Spinal cord (tissue), 10 donors: Measurements from ENCODE around the gene CST3. TPM values are rescaled to one million over a fixed set of nuclear protein-coding genes. Genes with fewer than 3 reads are reported as not detected.
"Not testable (repeated sequence)": the region's sequence is repeated elsewhere in the genome, so short reads cannot be mapped to it uniquely, and the experiment has no call there.

Source experiments
- DNase-seq, 6 donors: peaks; one replicate each; pipeline versions ENCODE4 v3.0.0 to v3.0.0-alpha.2; 2013 to 2015; ENCODE audit warnings: low spot score in 6 of 6, low read depth in 4 of 6
- H3K27ac ChIP-seq: one replicate; pipeline ENCODE4 v1.5.1; 2013; ENCODE audit warnings: low read depth, low read length, control low read depth
- H3K27me3 ChIP-seq: one replicate; pipeline ENCODE4 v1.6.1; 2013; ENCODE audit warnings: low read length; ENCODE audit not compliant: control insufficient read depth, insufficient read depth
- H3K36me3 ChIP-seq: one replicate; pipeline ENCODE4 v1.6.1; 2013; ENCODE audit warnings: low read length; ENCODE audit not compliant: control insufficient read depth, insufficient read depth
- H3K4me1 ChIP-seq: one replicate; pipeline ENCODE4 v1.6.1; 2013; ENCODE audit warnings: low read length; ENCODE audit not compliant: control insufficient read depth, insufficient read depth
- H3K4me3 ChIP-seq: one replicate; pipeline ENCODE4 v1.5.1; 2013; ENCODE audit warnings: low read depth, low read length, control low read depth
- H3K9me3 ChIP-seq: one replicate; pipeline ENCODE4 v1.6.1; 2013; ENCODE audit warnings: low read length; ENCODE audit not compliant: control insufficient read depth, insufficient read depth
- WGBS: methylation state at CpG from one replicate; pipeline ENCODE4 v1.1.5; 2013; ENCODE audit warnings: missing lambda C conversion rate; ENCODE audit not compliant: insufficient coverage; 5-methylcytosine and 5-hydroxymethylcytosine counted together
- polyA plus RNA-seq, 2 donors: library from polyadenylated mRNA; unstranded; fragments of 120-200 nt; gene quantifications; one replicate each; pipeline ENCODE4 v1.2.1, GENCODE V29; 2013; ENCODE audit not compliant: insufficient read length in 2 of 2
- total RNA-seq, 2 donors: library from RNA; depleted of rRNA in 1 of 2; stranded (reverse); fragments of 120-200 nt in 1 of 2; fragments of >200 nt in 1 of 2; gene quantifications; one replicate each; pipeline versions ENCODE4 v1.2.3 to v1.2.4, GENCODE V29; 2013 to 2014
- donor health status: healthy.

The CST3 gene
- total and polyA plus RNA-seq, 4 donors, result 465 to 2,096 (median 1,311) TPM

GRCh38 chr20:23625236-23625964 is 12.4 kb downstream of the CST3 start:
- Histone ChIP-seq H3K27me3 (no peaks in the 10 kb centered on the region), H3K4me3 (no peak overlapping the region), H3K36me3 (no peaks in the 10 kb centered on the region), H3K27ac (no peak overlapping the region), H3K9me3 (no peaks in the 10 kb centered on the region), H3K4me1 (peaks cover 3% of the 10 kb centered on the region)
- no peak for DNase-seq
- WGBS, result 76% methylated on average over 5 of the region's 9 CpGs

GRCh38 chr20:23624324-23624691 is 13.4 kb downstream of the CST3 start:
- Histone ChIP-seq H3K27ac (no peak overlapping the region), H3K9me3 (no peaks in the 10 kb centered on the region), H3K27me3 (no peaks in the 10 kb centered on the region), H3K4me3 (no peak overlapping the region), H3K36me3 (no peaks in the 10 kb centered on the region), H3K4me1 (peaks cover 3% of the 10 kb centered on the region)
- 100% methylated on average over 1 of the region's 2 CpGs for WGBS
- no peak for DNase-seq

GRCh38 chr20:23623666-23624323 is 14.0 kb downstream of the CST3 start:
- Histone ChIP-seq H3K4me3 (no peak overlapping the region), H3K27ac (no peak overlapping the region), H3K36me3 (no peaks in the 10 kb centered on the region), H3K9me3 (no peaks in the 10 kb centered on the region), H3K27me3 (no peaks in the 10 kb centered on the region), H3K4me1 (peaks cover 3% of the 10 kb centered on the region)
- WGBS, result 100% methylated on average over 1 of the region's 4 CpGs
- DNase-seq, result no peak

- WGBS, result 48% methylated on average over 2 of the region's 4 CpGs
- peak in 2 of 6 donors; percentile 51 to 70 for DNase-seq
- no peak overlapping the region for H3K4me3 ChIP-seq
- no peaks in the 10 kb centered on the region for H3K27me3 ChIP-seq
- no peaks in the 10 kb centered on the region for H3K36me3 ChIP-seq
- H3K9me3 ChIP-seq, result no peaks in the 10 kb centered on the region
- peaks cover 3% of the 10 kb centered on the region for H3K4me1 ChIP-seq
- peak overlapping the region; percentile 78 for H3K27ac ChIP-seq
These were observed 14.9 kb downstream of the CST3 start for GRCh38 chr20:23622839-23623343.

GRCh38 chr20:23622401-23622800 is 15.4 kb downstream of the CST3 start:
- H3K27ac ChIP-seq, result peak overlapping the region; percentile 78
- WGBS, result no CpG with 5 or more reads among the region's 3 CpGs
- not testable (repeated sequence) for H3K9me3 ChIP-seq, H3K27me3 ChIP-seq, DNase-seq, H3K36me3 ChIP-seq, H3K4me1 ChIP-seq, H3K4me3 ChIP-seq

GRCh38 chr20:23620670-23621386 is 16.9 kb downstream of the CST3 start:
- not testable (repeated sequence) for H3K27ac ChIP-seq, DNase-seq, H3K9me3 ChIP-seq, H3K4me1 ChIP-seq, H3K27me3 ChIP-seq, H3K4me3 ChIP-seq, H3K36me3 ChIP-seq
- 76% methylated on average over 11 of the region's 11 CpGs for WGBS

- DNase-seq, result no peak
- Histone ChIP-seq H3K27ac (peak overlapping the region; percentile 52), H3K36me3 (no peaks in the 10 kb centered on the region), H3K27me3 (no peaks in the 10 kb centered on the region), H3K9me3 (no peaks in the 10 kb centered on the region), H3K4me3 (no peak overlapping the region), H3K4me1 (peaks cover 18% of the 10 kb centered on the region)
- WGBS, result 88% methylated on average over 5 of the region's 5 CpGs
These were observed 23.6 kb downstream of the CST3 start for GRCh38 chr20:23614163-23614562.

- no peak overlapping the region for H3K4me3 ChIP-seq
- H3K27ac ChIP-seq, result peak overlapping the region; percentile 52
- DNase-seq, result peak in 2 of 6 donors; percentile 33 to 76
- H3K27me3 ChIP-seq, result no peaks in the 10 kb centered on the region
- peaks cover 20% of the 10 kb centered on the region for H3K4me1 ChIP-seq
- no peaks in the 10 kb centered on the region for H3K9me3 ChIP-seq
- no peaks in the 10 kb centered on the region for H3K36me3 ChIP-seq
These were observed 24.1 kb downstream of the CST3 start for GRCh38 chr20:23613676-23614075.

- WGBS, result 40% methylated on average over 2 of the region's 2 CpGs
- no peak overlapping the region for H3K4me3 ChIP-seq
- peaks cover 32% of the 10 kb centered on the region for H3K4me1 ChIP-seq
- no peaks in the 10 kb centered on the region for H3K36me3 ChIP-seq
- no peaks in the 10 kb centered on the region for H3K9me3 ChIP-seq
- no peaks in the 10 kb centered on the region for H3K27me3 ChIP-seq
- H3K27ac ChIP-seq, result no peak overlapping the region
- peak in 4 of 6 donors; percentile 47 to 88 (median 51) for DNase-seq
These were observed 25.4 kb downstream of the CST3 start for GRCh38 chr20:23612396-23612795.
